Nucleus accumbens (tissue), 56 donors: ENCODE results near the gene FGD5.

ENCODE experiments used
- DNase-seq, 56 donors: peaks; one replicate each; lab custom pipeline; 2025; lab: John Stamatoyannopoulos, UW

FGD5 gene

DNA sequence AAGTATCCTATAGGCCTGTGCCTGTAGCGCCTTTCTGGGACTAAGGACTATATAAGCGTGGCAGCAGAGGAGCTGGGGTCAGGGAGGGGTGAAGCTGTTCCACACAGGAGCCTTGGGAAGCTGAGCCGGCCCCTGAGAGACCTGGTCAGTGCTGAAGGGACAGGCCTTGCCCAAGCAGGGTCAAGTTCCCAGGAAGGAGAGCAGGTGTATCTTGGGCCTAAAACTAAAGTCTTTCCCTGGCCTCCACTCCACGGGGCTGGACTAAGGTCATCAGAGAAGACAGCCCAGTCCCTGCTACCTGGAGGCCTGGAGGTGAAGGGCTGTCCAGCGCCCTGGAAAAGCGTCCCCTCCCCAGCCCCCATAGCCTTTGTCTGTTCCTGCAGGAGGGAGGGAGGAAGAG lies 104.7 kb downstream of the FGD5 start:
- no peak for DNase-seq

DNA sequence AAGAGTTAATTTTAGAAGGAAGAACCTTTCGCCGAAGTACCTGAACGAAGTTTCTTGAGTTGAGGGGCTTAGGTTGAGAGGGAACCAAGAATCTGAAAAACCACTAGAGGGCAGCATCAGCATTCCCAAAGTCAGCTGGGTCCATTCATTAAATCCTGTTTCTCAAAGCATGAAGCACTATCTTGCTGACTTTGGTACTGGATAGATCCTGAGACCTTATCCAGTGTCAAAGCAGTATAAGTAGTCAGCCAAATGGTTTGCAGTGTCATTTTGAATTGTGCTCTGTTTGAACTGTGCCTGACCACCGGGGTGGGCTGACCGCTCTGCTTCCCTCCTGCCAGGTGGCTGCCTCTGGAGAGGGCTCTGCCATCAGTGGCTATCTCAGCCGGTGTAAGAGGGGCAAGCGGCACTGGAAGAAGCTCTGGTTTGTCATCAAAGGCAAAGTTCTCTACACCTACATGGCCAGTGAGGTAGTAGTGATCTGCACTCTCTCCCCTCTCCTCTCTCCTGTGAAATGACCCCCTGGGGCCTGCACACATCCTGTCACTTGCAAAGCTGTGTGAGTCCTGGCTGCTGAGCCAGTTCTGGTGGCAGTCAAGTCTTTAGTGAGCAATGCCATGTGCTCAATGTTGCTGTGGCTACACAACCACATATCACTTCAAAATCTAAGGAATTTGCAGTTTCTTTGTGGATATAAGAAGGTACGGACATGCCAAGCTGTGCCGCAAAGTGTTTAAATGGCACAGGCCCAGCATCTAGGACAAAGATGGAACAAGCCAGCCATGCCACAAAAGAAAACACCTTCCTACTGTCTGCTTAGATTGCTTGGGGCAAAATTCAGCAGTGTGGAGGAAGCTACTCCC lies 107.2 kb downstream of the FGD5 start:
- DNase-seq: peak in 12 of 56 donors; percentile 1 to 42 (median 12)

DNA sequence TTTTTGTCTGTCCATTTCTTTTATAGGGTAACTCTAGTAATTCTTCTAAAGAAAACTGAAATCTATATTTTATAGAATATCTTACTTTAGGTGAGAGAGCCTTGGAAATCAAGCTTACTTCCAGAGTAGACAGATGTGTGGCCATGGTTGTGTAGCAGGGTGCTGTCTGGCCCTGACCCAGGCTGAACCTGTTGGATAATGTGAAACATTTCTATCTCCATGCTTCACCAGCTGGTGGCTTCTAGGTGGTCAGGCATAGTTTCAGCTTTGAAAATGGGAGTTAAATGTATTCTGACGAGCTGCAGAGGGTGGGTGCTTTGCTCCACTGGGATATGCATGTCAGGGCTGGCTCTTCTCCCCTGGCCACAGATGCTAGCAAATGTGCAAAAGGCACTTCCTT lies 107.8 kb downstream of the FGD5 start:
- DNase-seq: no peak

DNA sequence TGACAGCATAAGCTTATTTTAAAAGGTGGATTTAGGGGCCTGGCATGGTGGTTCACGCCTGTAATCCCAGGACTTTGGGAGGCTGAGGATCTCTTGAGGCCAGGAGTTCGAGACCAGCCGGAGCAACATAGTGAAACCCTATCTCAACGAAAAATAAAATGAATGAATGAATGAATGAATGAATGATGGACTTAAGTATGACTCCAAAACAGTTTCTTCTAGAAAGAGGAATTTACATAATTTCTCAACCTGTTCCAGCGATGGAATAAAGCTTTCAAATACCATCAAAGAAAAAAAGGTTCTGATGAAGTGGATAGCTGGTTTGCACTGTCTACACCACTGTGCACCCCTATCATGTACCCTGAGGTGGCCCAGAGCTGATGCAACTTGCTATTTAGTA lies 108.5 kb downstream of the FGD5 start:
- DNase-seq: no peak

DNA sequence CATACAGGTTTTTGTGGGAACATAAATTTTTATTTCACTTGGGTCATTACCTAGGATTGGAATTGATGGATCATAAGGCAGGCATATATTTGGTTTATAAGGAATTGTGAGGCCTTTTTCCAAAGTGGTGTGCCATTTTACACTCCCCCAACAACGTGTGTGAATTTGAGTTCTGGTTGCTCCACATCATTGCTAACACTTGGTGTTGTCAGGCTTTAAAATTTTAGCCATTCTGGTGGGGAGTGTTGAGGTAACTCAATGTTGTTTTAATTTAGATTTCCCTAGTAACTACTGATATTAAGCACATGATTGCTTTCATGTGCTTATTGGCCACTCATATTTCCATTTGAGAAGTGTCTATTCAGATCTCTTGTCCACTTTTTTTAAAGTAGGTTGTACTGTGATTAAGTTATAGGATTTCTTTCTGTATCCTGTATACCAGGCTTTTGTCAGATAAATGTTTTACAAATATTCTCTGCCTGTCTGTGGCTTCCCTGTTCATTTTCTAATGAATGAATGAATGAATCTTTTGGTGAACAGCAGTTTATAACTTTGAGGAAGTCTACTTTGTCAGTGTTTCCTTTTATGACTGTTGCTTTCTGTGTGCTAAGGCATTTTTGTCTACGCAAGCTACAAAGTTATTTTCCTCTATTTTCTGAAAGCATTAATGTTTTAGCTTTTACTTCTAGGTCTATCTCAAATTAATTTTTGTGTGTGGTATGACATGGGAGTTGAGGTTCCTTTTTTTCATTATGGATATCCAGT lies 110.7 kb downstream of the FGD5 start:
- DNase-seq: no peak

DNA sequence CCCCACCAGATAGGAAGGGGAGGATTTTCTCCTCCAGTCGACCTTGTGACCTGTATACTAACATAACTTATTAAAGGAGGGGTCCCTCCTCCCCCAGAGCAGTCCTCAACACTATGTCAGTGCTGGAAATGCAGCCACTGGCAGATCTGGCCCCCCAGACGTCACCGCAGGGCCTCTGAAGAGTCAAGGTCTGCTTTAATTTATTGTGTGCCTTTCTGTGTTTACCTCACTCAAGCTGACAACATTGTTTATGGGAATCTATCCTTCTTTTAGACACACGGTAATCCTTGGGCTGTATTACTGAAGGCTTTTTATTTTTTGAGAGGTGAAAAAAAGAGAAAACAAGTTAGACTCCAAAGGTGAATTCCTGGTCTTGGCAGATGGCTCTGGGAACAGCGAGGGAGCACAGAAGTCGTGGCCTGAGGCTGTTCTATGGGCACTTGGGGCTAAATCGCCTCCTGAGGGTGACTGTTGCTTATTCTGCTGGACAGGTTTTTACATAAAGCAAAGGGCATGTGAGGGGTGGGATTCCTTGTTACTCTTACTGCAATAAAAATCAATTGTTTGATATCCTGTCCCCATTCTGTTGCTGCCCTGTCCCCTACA lies 115.2 kb downstream of the FGD5 start:
- DNase-seq: no peak

DNA sequence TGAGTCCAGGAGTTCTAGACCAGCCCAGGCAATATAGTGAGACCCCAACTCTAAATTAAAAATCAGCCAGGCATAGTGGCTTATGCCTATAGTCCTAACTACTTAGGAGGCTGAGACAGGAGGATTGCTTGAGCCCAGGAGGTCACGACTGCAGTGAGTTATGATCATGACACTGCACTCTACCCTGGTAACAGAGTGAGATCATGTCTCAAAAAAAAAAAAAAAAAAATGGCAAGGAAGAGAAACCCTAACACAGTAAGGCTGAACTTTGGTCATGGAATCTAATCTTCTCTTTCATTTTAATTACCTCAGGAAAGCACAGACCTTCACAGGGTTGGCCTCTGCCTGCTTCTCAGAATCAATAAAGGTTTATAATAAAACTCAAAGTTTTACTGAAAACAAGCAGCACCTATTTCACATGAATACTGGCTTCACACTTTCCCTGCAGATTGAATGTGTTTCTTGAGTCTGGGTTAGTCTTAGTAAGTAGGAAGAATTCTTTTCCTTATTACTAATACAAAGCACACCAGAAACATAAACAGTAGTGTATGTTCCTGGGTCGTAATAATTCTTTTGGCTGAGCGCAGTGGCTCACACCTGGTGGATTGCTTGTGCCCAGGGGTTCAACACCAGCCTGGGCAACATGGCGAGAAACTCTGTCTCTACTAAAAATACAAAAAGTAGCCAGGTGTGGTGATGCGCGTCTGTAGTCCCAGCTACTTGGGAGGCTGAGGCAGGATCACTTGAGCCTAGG lies 117.0 kb downstream of the FGD5 start:
- no peak for DNase-seq

DNA sequence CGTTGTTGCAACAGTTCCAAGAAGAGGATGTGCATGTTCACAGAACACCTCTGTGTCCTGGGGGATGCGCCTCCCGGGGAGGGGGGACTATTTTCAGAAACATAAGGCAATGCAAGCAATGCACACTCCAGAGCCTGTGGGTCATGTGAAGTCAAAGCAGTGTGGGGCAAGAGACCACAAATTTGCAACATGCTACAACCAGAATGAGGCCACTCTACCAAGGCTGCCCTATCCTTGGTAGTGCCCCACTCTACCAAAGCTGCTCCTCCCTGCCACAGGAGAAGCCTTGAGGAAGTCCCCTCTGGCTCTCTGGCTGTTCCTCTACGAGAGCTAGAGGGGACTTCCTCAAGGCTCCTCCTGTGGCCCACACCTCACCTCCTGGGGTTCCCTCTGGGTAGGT lies 120.2 kb downstream of the FGD5 start:
- no peak for DNase-seq

DNA sequence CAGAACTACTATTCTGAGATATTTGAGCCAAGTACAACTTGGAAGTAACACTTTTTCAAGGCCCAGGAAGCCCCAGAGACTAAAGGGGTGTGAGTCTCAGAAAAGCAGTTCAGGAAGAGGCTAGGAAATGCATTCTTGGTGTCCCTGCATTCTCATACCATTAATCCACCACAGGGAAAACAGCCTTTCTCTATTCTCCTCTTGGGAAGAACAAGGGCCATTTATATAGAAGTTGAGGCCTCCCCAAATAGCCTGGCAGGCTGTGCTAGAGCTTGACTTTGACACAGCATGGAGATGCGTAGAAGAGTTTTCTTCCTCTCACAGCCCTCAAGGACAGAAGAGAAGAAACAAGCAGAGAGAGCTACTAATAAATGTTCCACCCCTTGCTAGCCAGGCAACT lies 123.1 kb downstream of the FGD5 start:
- no peak for DNase-seq

DNA sequence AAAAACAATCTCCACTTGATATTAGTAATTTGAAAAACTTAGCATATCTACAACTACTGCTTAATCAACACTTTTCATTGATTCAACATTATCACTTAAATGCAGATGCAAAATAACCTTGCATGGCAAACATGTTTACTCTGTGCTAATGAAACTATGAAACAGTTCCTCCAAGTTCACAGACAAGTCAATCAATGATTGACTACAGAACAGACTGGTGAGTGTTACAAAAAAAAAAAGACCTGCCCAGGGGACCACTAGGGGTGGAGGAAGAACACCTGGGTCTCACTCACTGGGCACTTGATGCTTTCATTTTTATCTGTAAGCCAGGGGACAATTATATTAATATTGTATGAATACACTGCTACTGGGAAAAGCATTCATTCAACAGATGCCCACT lies 124.3 kb downstream of the FGD5 start:
- DNase-seq: no peak

DNA sequence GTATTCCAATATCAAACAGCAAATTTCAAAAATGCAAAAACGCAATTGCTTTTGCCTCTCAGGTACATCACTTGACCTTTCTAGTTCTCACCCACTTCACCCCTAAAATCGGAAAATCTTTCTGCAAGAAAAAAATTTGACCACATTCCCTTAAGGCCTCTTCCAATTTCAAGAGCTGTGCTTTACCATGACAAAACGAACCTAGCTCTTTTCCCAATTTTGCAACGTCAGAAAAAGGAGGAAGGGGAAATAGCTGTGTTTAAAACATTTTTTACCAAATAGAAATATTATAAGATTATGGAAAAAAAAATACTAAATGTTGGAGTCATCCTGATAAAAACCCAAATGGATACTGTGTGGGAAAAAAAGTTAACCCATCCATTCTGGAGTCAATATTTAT lies 127.5 kb downstream of the FGD5 start:
- DNase-seq: no peak

DNA sequence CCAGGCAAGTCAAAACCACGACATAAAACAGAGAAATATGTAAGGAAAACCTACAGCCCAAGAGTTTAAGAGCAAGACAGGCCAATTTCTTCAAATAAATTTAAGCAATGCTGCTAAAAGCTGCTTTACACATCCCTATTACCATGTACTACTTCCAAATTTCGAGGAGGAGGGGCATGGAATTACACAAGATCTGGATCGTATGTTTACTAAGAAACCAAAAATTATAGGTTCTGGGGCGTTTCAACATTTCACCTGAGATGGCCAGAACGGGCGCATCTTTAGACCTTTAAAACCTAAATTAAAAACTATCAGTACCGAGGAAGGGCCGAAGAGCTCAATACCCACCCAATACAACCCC lies 128.0 kb downstream of the FGD5 start:
- DNase-seq: no peak

DNA sequence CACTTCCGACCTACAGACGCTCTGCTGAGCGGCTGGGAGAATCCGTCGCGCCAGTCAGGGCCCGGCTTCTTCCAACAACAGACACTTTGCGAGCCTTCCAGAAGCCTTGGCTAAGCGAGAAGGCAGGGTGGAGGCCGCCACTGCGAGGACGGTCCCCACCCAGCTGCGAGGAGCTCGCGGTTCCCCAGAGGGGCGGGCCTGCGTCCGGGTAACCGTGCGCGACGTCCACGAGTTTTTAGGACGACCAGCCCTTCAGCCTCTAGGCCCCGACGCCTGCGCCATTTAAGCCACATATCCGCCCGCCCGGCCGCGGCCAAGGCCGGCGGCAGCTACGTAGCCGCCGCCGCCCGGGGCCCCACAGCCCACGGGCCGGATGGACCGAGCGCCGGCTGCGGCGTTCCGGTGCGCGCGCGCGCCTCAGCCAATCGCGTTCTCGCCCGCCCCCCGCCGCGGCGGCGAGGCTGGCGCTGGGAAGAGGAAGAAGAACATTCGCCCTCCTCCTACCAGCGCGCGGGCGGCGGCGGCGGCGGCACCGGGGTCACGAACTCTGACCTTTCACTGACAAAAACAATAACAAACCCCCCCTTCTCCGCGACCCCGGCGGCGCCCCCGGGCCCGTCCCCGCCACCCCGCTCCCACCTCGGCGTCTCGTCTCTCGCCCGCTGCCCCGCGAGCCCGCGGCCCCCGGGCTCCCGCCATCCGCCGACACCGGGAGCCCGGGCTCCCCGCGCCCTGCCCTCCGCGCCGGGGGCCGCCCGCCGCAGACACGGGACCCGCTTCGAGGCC lies 128.5 kb downstream of the FGD5 start, which contains the start of gene NR2C2:
NR2C2 (plus strand) TSS at position 484 of the 786 bp plus-strand sequence. CDS start 56,332 bp downstream, outside the sequence.
- DNase-seq: peak in 54 of 56 donors; percentile 42 to 90 (median 75)

DNA sequence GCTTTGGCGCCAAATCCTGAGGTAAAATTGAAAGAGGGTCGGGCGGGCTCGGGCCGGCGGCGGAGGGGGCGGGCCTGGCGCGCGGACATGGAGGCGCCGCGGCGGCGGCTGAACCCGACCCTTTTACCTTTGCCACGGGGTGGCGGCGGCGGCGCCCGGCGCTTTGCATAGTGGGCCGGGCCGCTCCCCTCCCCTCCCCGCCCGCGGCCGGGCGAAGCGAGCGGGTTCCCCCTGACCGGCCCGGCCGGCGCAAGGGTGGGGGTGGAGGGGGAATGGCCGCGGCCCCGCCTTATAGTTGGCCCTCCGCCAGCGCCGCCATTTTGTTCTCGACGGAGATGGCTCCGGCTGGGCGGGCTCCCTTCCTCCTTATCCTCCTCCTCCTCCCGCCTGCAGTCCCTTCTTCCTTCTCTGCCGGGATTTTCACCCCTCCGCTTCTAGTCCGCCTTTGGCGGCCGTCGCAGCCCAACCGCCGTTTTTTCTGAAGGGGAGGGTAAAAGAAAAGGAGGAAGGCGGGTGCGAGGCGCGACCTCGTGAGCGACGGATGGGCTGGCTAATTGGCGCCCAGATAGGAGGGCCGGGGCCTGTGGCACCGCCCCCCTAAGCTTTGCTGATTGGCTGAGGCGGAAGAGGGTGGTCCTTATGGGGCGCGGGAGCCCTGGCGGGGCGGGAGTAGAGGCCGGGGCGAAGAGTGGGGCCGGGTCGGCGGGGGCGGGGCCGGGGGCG lies 129.3 kb downstream of the FGD5 start:
- peak; percentile 87 to 99 (median 98) for DNase-seq

DNA sequence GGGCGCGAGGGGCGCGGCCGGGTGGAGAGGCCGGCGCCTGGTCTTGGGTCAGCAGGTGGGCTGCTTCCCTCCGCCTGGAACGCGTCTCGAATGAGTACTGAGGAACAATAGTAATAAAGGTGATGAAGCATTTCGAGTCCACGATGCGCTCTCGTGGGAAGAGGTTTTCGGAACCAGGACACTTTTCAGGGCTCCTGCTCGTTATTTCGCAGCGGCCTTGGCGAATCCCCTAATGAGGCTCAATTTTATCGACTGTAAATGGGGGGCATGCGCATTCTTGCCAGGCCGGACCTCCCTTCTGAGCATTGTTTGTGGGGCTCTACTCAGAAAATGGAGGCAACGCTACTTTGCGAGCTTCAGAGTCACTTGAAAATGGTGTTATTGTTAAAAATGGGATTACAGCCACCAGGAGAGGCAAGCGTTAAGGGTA lies 129.9 kb downstream of the FGD5 start:
- peak in 1 of 56 donors; percentile 36 for DNase-seq

DNA sequence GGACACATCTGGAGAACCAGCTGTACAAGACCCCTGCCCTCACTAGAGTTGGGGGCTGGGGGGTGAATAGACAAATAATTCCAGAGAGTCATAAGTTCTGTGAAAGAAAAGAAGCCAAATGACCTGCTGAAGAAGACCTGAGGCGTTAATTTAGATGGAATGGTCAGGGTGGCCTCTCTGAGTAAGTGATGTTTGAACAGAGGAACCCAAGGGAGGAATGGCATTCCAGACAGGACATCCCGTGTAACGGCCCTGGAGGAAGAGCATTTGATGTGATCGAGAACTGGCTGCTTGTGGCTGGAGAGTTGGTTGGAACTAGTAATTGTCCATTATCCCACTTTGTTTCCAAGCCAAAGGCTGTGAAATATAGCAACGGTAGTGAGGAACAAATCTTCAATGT lies 130.4 kb downstream of the FGD5 start:
- no peak for DNase-seq

DNA sequence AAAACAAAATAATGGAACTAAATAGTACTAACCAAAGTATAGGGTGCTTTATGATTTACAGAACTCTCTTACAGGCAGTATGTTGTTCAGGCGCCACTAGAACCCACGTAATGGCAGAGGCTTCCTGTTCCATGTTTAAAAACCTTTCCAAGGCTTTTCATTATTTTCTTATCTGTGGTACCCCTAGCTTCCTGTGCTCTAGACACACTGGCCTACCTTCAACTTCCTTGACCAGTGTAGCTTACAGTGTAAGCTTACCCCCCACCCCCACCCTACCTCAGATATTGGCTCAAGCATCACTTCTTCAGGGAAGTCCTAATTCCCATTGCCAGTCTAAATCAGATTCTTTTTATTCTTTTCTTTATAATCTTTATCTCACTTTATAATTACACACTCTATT lies 131.5 kb downstream of the FGD5 start:
- no peak for DNase-seq

DNA sequence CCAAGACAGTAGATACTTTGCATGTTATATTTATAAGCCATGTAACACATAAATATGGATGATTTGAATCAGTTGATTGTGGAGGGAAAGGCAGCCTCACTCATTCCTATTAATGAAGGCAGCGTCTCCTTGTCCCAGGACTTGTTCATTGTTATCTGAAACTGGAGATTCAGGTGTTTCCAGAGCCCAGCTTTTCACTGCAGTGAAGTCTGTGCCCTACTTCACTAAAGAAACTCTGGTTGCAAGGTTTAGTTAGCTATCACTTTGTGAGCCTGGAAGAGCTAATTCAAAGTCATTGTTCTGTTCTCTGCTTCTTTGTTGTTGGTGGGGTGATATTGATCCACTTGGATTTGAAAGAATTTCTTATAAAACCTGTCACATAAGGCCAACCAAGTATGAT lies 138.4 kb downstream of the FGD5 start:
- DNase-seq: no peak

DNA sequence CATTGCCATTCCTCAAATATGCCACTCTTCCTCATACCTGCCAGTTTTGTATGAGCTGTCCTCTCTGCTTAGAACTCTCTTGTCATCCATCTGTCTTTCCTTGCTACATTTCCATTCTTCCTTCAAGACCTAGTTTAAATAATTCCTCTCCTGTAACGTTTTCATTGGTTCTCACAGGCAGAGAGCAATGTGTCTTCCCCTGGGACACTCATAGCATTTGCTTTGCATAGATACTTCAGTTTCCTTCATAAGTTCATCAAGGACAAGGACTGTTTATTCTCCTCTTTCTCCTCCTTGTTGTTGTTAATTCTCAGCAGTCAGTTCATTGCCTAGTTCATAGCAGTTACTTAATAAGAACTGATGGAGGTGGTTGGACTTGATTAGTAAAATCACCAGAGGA lies 139.2 kb downstream of the FGD5 start:
- no peak for DNase-seq
